SH-SY5Y (cell line): Measurements from ENCODE around the gene RBM38.

Experiments used
- GATA2 ChIP-seq: IDR thresholded peaks from 2 replicates; pipeline ENCODE4 v1.6.1; 2011; ENCODE audit warnings: mild to moderate bottlenecking, low read depth, low read length
- GATA3 ChIP-seq: IDR thresholded peaks from 2 replicates; pipeline ENCODE4 v1.6.1; 2011; ENCODE audit warnings: low read depth, mild to moderate bottlenecking, low read length, moderate library complexity

- no peak for TF ChIP-seq GATA3
- no peak for TF ChIP-seq GATA2
Measured at GRCh38 chr20:57405236-57406016, 14.2 kb downstream of the RBM38 start.
